Smooth muscle cell (in vitro differentiated cells): ENCODE results near the gene BCAS3. TPM values are rescaled to one million over a fixed set of nuclear protein-coding genes. Genes with fewer than 3 reads are reported as not detected.
A peak's percentile ranks its signal among the peaks of the same experiment; 100 is the strongest.

Experiments
- DNase-seq: peaks from one replicate; lab custom pipeline; 2025; ENCODE audit not compliant: unreplicated experiment; lab: John Stamatoyannopoulos, UW
- H2AFZ ChIP-seq: fragments of 200-600 bp; sonication (generic); 2 replicates; pipeline ENCODE4 v1.6.0; 2016; ENCODE audit warnings: antibody characterized with exemption, low read depth, mild to moderate bottlenecking
- H3F3A ChIP-seq: fragments of 200-600 bp; sonication (generic); 2 replicates; pipeline ENCODE4 v1.6.0; 2017; ENCODE audit warnings: antibody characterized with exemption, low read depth
- H3K27ac ChIP-seq: fragments of 200-600 bp; sonication (generic); 2 replicates; pipeline ENCODE4 v1.5.1; 2016; ENCODE audit warnings: low read depth, mild to moderate bottlenecking
- H3K27me3 ChIP-seq: fragments of 200-600 bp; sonication (generic); 2 replicates; pipeline ENCODE4 v1.6.1; 2016; ENCODE audit warnings: low read depth, mild to moderate bottlenecking
- H3K36me3 ChIP-seq: fragments of 200-600 bp; sonication (generic); 2 replicates; pipeline ENCODE4 v1.5.1; 2016; ENCODE audit warnings: low read depth
- H3K4me1 ChIP-seq: fragments of 200-600 bp; sonication (generic); 2 replicates; pipeline ENCODE4 v1.5.1; 2016; ENCODE audit warnings: low read depth
- H3K4me2 ChIP-seq: fragments of 200-600 bp; sonication (generic); 2 replicates; pipeline ENCODE4 v1.6.0; 2016; ENCODE audit warnings: mild to moderate bottlenecking
- H3K4me3 ChIP-seq: fragments of 200-600 bp; sonication (generic); 2 replicates; pipeline ENCODE4 v1.5.1; 2016; ENCODE audit warnings: mild to moderate bottlenecking
- H3K79me2 ChIP-seq: fragments of 200-600 bp; sonication (generic); 2 replicates; pipeline ENCODE4 v1.6.0; 2016; ENCODE audit warnings: low read depth, mild to moderate bottlenecking
- H3K9ac ChIP-seq: fragments of 200-600 bp; sonication (generic); 2 replicates; pipeline ENCODE4 v1.6.0; 2016; ENCODE audit warnings: low read depth
- H3K9me3 ChIP-seq: fragments of 200-600 bp; sonication (generic); replicated peaks from 2 replicates; pipeline ENCODE4 v1.5.1; 2016; ENCODE audit warnings: low read depth
- H4K20me1 ChIP-seq: fragments of 200-600 bp; sonication (generic); 2 replicates; pipeline ENCODE4 v1.6.0; 2016; ENCODE audit warnings: low read depth
- CTCF ChIP-seq: fragments of 200-600 bp; sonication (generic); IDR thresholded peaks from 2 replicates; pipeline ENCODE4 v1.5.1; 2017; ENCODE audit warnings: borderline replicate concordance, mild to moderate bottlenecking, antibody characterized with exemption; ENCODE audit not compliant: insufficient read depth, poor library complexity, severe bottlenecking
- WGBS: methylation state at CpG from one replicate; pipeline ENCODE4 v1.1.7; 2016; ENCODE audit warnings: low lambda C conversion rate; 5-methylcytosine and 5-hydroxymethylcytosine counted together
- polyA plus RNA-seq: library from polyadenylated mRNA; unstranded; fragments of >200 nt; fragmentation: Nextera tagmentation; extraction: Ambion mirVana; gene quantifications from 2 replicates; pipeline ENCODE4 v1.2.1, GENCODE V29; 2016
- total RNA-seq: library from RNA; depleted of rRNA; stranded (reverse); fragments of >200 nt; gene quantifications from 2 replicates; pipeline ENCODE4 v1.2.3, GENCODE V29; 2014

Gene BCAS3
- total and polyA plus RNA-seq, 2 experiments from 2014 or later = 17.2 to 54.5 TPM

- peaks cover 5% of the 10 kb centered on the region for H3K4me1 ChIP-seq
- H3K36me3 ChIP-seq = no peaks in the 10 kb centered on the region
- no peak overlapping the region for H3K9ac ChIP-seq
- 95% methylated on average over 2 of the region's 2 CpGs for WGBS
- no peak for TF ChIP-seq CTCF
- H2AFZ ChIP-seq = no peak overlapping the region
- no peak overlapping the region for H3K4me3 ChIP-seq
- H3K9me3 ChIP-seq = no peaks in the 10 kb centered on the region
- no peaks in the 10 kb centered on the region for H4K20me1 ChIP-seq
- no peak overlapping the region for H3K4me2 ChIP-seq
- no peaks in the 10 kb centered on the region for H3K27me3 ChIP-seq
- no peak overlapping the region for H3K27ac ChIP-seq
- no peaks in the 10 kb centered on the region for H3F3A ChIP-seq
- DNase-seq = no peak
- no peaks in the 10 kb centered on the region for H3K79me2 ChIP-seq
These were observed 261.7 kb downstream of the BCAS3 start for GRCh38 chr17:60939318-60939717.

GRCh38 chr17:60941028-60941427 is 263.4 kb downstream of the BCAS3 start:
- Histone ChIP-seq H3K4me3 (no peak overlapping the region), H3K27me3 (no peaks in the 10 kb centered on the region), H3K9me3 (no peaks in the 10 kb centered on the region), H3K4me2 (peak overlapping the region; percentile 78), H3F3A (no peaks in the 10 kb centered on the region), H3K4me1 (peaks cover 5% of the 10 kb centered on the region), H4K20me1 (no peaks in the 10 kb centered on the region), H2AFZ (peak overlapping the region; percentile 60), H3K27ac (peak overlapping the region; percentile 80), H3K9ac (peak overlapping the region; percentile 34), H3K36me3 (no peaks in the 10 kb centered on the region), H3K79me2 (no peaks in the 10 kb centered on the region)
- no peak for TF ChIP-seq CTCF
- DNase-seq = peak; percentile 4
- 3% methylated on average over 5 of the region's 5 CpGs for WGBS

- Histone ChIP-seq H3K27me3 (no peaks in the 10 kb centered on the region), H3K4me3 (no peak overlapping the region), H4K20me1 (no peaks in the 10 kb centered on the region), H3K36me3 (no peaks in the 10 kb centered on the region), H2AFZ (no peak overlapping the region), H3K27ac (peak overlapping the region; percentile 80), H3K9me3 (no peaks in the 10 kb centered on the region), H3K79me2 (no peaks in the 10 kb centered on the region), H3K4me1 (peaks cover 5% of the 10 kb centered on the region), H3K4me2 (peak overlapping the region; percentile 78), H3K9ac (no peak overlapping the region), H3F3A (no peaks in the 10 kb centered on the region)
- 79% methylated on average over 2 of the region's 2 CpGs for WGBS
- no peak for TF ChIP-seq CTCF
- no peak for DNase-seq
These were observed 263.9 kb downstream of the BCAS3 start for GRCh38 chr17:60941571-60941970.

- WGBS = 97% methylated on average over 3 of the region's 3 CpGs
- Histone ChIP-seq H3K27ac (no peak overlapping the region), H2AFZ (no peak overlapping the region), H4K20me1 (no peaks in the 10 kb centered on the region), H3K27me3 (no peaks in the 10 kb centered on the region), H3F3A (no peaks in the 10 kb centered on the region), H3K4me2 (no peak overlapping the region), H3K4me1 (peaks cover 5% of the 10 kb centered on the region), H3K9ac (no peak overlapping the region), H3K4me3 (no peak overlapping the region), H3K36me3 (no peaks in the 10 kb centered on the region), H3K79me2 (no peaks in the 10 kb centered on the region), H3K9me3 (no peaks in the 10 kb centered on the region)
- DNase-seq = no peak
- TF ChIP-seq CTCF = no peak
These were observed 267.1 kb downstream of the BCAS3 start for GRCh38 chr17:60944751-60945150.
